GM12878 (cell line): ENCODE results near the gene INSYN2B. TPM values are rescaled to one million over a fixed set of nuclear protein-coding genes. Genes with fewer than 3 reads are reported as not detected.

ENCODE experiments used
- ATAC-seq: fragments of 200-7000 bp; cut with Tn5 transposase; 3 replicates; pipeline ENCODE4 v1.9.1; 2020; ENCODE audit warnings: mild to moderate bottlenecking, moderate library complexity
- BruUV-seq: library from RNA; stranded (reverse); fragments of 400-500 nt; replicated peaks from 2 replicates; lab custom pipeline; 2021; lab: Mats Ljungman, UMichigan
- CTCF ChIA-PET: fragments of 300-600 bp; sonication (Branson Sonifier 250); formaldehyde crosslinking; extraction: SDS; loops from one replicate; lab custom pipeline; 2021; ENCODE audit warnings: inconsistent platforms; lab: Yijun Ruan, JAX
- POLR2A ChIA-PET: fragments of 350-600 bp; formaldehyde crosslinking; extraction: SDS; loops from one replicate; lab custom pipeline; 2021; ENCODE audit warnings: inconsistent platforms; lab: Charles Lee
- RAD21 ChIA-PET: fragments of 300-600 bp; sonication (Branson Sonifier 250); formaldehyde crosslinking; loops from one replicate; lab custom pipeline; 2023; ENCODE audit warnings: antibody characterized with exemption; ENCODE audit not compliant: unreplicated experiment; lab: Charles Lee
- SMC1A ChIA-PET: fragments of 300-600 bp; sonication (Branson Sonifier 250); formaldehyde crosslinking; loops from one replicate; lab custom pipeline; 2023; ENCODE audit not compliant: unreplicated experiment, uncharacterized antibody; lab: Charles Lee
- DNase-seq: peaks from one replicate; pipeline ENCODE4 v3.0.0-alpha.2; 2011; ENCODE audit warnings: low read depth, low spot score
- FAIRE-seq: peaks from 3 replicates; lab custom pipeline; 2011; peaks lifted over from hg19 to GRCh38; lab: Jason Lieb, UNC
- H2AFZ ChIP-seq: 2 replicates; pipeline ENCODE4 v1.6.0; 2011; ENCODE audit warnings: low read depth, low read length, control low read depth; ENCODE audit not compliant: control insufficient read depth
- H3K27ac ChIP-seq: 2 replicates; pipeline ENCODE4 v1.5.1; 2011; ENCODE audit warnings: control low read depth; ENCODE audit not compliant: control insufficient read depth, insufficient read depth
- H3K27me3 ChIP-seq, 2 experiments: replicated peaks in 1 of 2; 2 replicates each; pipeline versions ENCODE4 v1.6.0 to v1.6.1; 2011; ENCODE audit warnings: low read length in 1 of 2; ENCODE audit not compliant: control insufficient read depth in 2 of 2, insufficient read depth in 2 of 2
- H3K36me3 ChIP-seq, 2 experiments: 2 replicates each; pipeline ENCODE4 v1.5.1; 2011; ENCODE audit warnings: low read length in 1 of 2; ENCODE audit not compliant: control insufficient read depth in 2 of 2, insufficient read depth in 2 of 2
- H3K4me1 ChIP-seq: 2 replicates; pipeline ENCODE4 v1.6.1; 2011; ENCODE audit warnings: mild to moderate bottlenecking, low read length, moderate library complexity, mixed read lengths; ENCODE audit not compliant: control insufficient read depth, insufficient read depth
- H3K4me2 ChIP-seq: 2 replicates; pipeline ENCODE4 v1.6.0; 2011; ENCODE audit warnings: control low read depth; ENCODE audit not compliant: control insufficient read depth, insufficient read depth
- H3K4me3 ChIP-seq: fragments of 200-600 bp; sonication (generic); 2 replicates; pipeline ENCODE4 v1.5.1; 2016
- H3K79me2 ChIP-seq: 2 replicates; pipeline ENCODE4 v1.6.0; 2011; ENCODE audit warnings: low read length; ENCODE audit not compliant: control insufficient read depth, insufficient read depth
- H3K9ac ChIP-seq: 2 replicates; pipeline ENCODE4 v1.8.0; 2011; ENCODE audit warnings: low read length, control low read depth, mixed read lengths; ENCODE audit not compliant: control insufficient read depth, insufficient read depth
- H3K9me3 ChIP-seq: replicated peaks from 3 replicates; pipeline ENCODE4 v1.5.1; 2011; ENCODE audit warnings: mild to moderate bottlenecking, low read length; ENCODE audit not compliant: control insufficient read depth, insufficient read depth
- H4K20me1 ChIP-seq: 2 replicates; pipeline ENCODE4 v1.6.0; 2011; ENCODE audit not compliant: control insufficient read depth, insufficient read depth
- BACH1 ChIP-seq: fragments of 450-650 bp; IDR thresholded peaks from 2 replicates; pipeline ENCODE4 v1.6.1; 2017; ENCODE audit warnings: mild to moderate bottlenecking, borderline replicate concordance
- ETV6 ChIP-seq, 2 experiments: fragments of 450-650 bp in 1 of 2; IDR thresholded peaks in 1 of 2; conservative IDR thresholded peaks in 1 of 2; 2 replicates each; pipeline ENCODE4 v1.6.1; 2014; ENCODE audit warnings: antibody characterized with exemption in 1 of 2, borderline replicate concordance in 1 of 2, low read depth in 1 of 2, mild to moderate bottlenecking in 1 of 2, moderate library complexity in 1 of 2
- IRF3 ChIP-seq: fragments of 450-650 bp; IDR thresholded peaks from 2 replicates; pipeline ENCODE4 v1.6.1; 2014; ENCODE audit warnings: mild to moderate bottlenecking
- MXI1 ChIP-seq: fragments of 150-350 bp; IDR thresholded peaks from 2 replicates; pipeline ENCODE4 v1.6.1; 2011; ENCODE audit warnings: low read depth, mild to moderate bottlenecking, inconsistent platforms, low read length, improper control_type of control experiment
- POLR2A ChIP-seq: IDR thresholded peaks from 2 replicates; pipeline ENCODE4 v1.6.1; 2011; ENCODE audit warnings: low read depth, mild to moderate bottlenecking, low read length
- POU2F2 ChIP-seq: IDR thresholded peaks from 3 replicates; pipeline ENCODE4 v1.6.1; 2011; ENCODE audit warnings: low read depth, mild to moderate bottlenecking, low read length, borderline replicate concordance
- SIN3A ChIP-seq: IDR thresholded peaks from 2 replicates; pipeline ENCODE4 v1.6.1; 2012; ENCODE audit warnings: low read depth, low read length, improper control_type of control experiment
- TAF1 ChIP-seq: IDR thresholded peaks from 2 replicates; pipeline ENCODE4 v1.6.1; 2011; ENCODE audit warnings: mild to moderate bottlenecking, low read depth, low read length, borderline replicate concordance
- TCF3 ChIP-seq: IDR thresholded peaks from 2 replicates; pipeline ENCODE4 v1.6.1; 2012; ENCODE audit warnings: low read depth, mild to moderate bottlenecking, low read length, borderline replicate concordance; ENCODE audit not compliant: insufficient read depth
- ZBTB4 ChIP-seq: fragments of 450-650 bp; formaldehyde crosslinking; IDR thresholded peaks from 2 replicates; pipeline ENCODE4 v1.4.0; 2022; ENCODE audit warnings: mild to moderate bottlenecking, moderate library complexity
- WGBS: methylation state at CpG from one replicate; pipeline ENCODE4 v1.1.6; 2016; ENCODE audit warnings: low lambda C conversion rate; ENCODE audit not compliant: insufficient replicate concordance, insufficient coverage; ENCODE audit errors: missing lambda C conversion rate; 5-methylcytosine and 5-hydroxymethylcytosine counted together
- in situ Hi-C: fragments of 300-500 bp; cut with MboI; formaldehyde crosslinking; loops from 9 replicates; pipeline ENCODE4 v1.14.3; 2018; ENCODE audit warnings: mixed read lengths
- intact Hi-C: fragments of 100-400 bp; cut with micrococcal nuclease; formaldehyde crosslinking; loops from one replicate; pipeline ENCODE4 v1.14.2; 2022; ENCODE audit not compliant: unreplicated experiment
- polyA plus RNA-seq, 11 experiments: library from polyadenylated mRNA; depleted of rRNA in 4 of 11; unstranded in 6 of 11; stranded (reverse) in 5 of 11; fragments of >200 nt; fragmentation: Nextera tagmentation in 4 of 11; fragmentation: Illumina TruSeq in 1 of 11; extraction: Ambion mirVana in 4 of 11; extraction: Trizol in 1 of 11; gene quantifications; 1 replicate in 1 of 11; 2 replicates in 10 of 11; pipeline versions ENCODE4 v1.2.1 to v1.2.3, GENCODE V29; 2011 to 2016; ENCODE audit warnings: inconsistent platforms in 2 of 11, missing spikeins in 2 of 11, low read depth in 1 of 11
- total RNA-seq, 4 experiments: library from RNA; depleted of rRNA in 3 of 4; stranded (reverse); fragments of >200 nt in 3 of 4; fragmentation: Illumina TruSeq in 1 of 4; extraction: Trizol in 1 of 4; gene quantifications; 2 replicates each; pipeline versions ENCODE4 v1.2.1 to v1.2.3, GENCODE V29; 2013 to 2021

Gene INSYN2B
- total and polyA plus RNA-seq, 10 of the 15 experiments (the other 5 are each of a cell fraction or from before 2014, with no cell fraction given) = 0.05 to 0.27 (median 0.13) TPM; not detected in 7

- CTCF ChIA-PET = no interaction called here
- H3K4me3 ChIP-seq = no peak overlapping the region
- H3K4me1 ChIP-seq = 0 out of 2 replicates have a peak, but pooled peaks cover 3% of the 10 kb centered on the region
- H3K79me2 ChIP-seq = no peaks in the 10 kb centered on the region; the same call in 1 of the 2 replicates
- H3K9me3 ChIP-seq = peaks cover 17% of the 10 kb centered on the region; the same call in 2 of the 3 replicates
- TF ChIP-seq BACH1 (0 out of 2 replicates have a peak, but pooled peaks have one; percentile 23), SIN3A (no peak)
- H3K27me3 ChIP-seq = no peaks in the 10 kb centered on the region
- in situ Hi-C loops = no loop called here
- intact Hi-C loops = no loop called here
- SMC1A ChIA-PET = no interaction called here
- no TSS peak for BruUV-seq
- no peak overlapping the region for H2AFZ ChIP-seq
- H3K4me2 ChIP-seq = no peak overlapping the region
- FAIRE-seq (no peak), ATAC-seq (no peak), DNase-seq (no peak)
- POLR2A ChIA-PET = no interaction called here
- H4K20me1 ChIP-seq = no peaks in the 10 kb centered on the region
- 71% methylated on average over 2 of the region's 2 CpGs for WGBS
- H3K9ac ChIP-seq = no peak overlapping the region
- RAD21 ChIA-PET = no interaction called here
- peaks cover 4 to 7% of the 10 kb centered on the region in 2 experiments; a peak in 2 of 4 replicates for H3K36me3 ChIP-seq
- no peak overlapping the region for H3K27ac ChIP-seq
Measured at GRCh38 chr5:169856571-169856970, 123.7 kb downstream of the INSYN2B start.

GRCh38 chr5:169851321-169851850 is 128.9 kb downstream of the INSYN2B start:
- Histone ChIP-seq H3K4me2 (no peak overlapping the region), H3K9ac (no peak overlapping the region), H3K4me1 (no peaks in the 10 kb centered on the region), H3K79me2 (no peaks in the 10 kb centered on the region), H3K36me3 (peaks cover 12 to 25% of the 10 kb centered on the region in 2 experiments), H3K9me3 (peaks cover 34% of the 10 kb centered on the region), H3K4me3 (no peak overlapping the region), H4K20me1 (no peaks in the 10 kb centered on the region)
- ChIA-PET SMC1A (interaction anchor here (1.0 to 2.4 kb wide), 6 partner anchors 10 to 118 kb away, joined by 3 to 12 read pairs (median 3); no protein-coding TSS in a partner anchor), RAD21 (interaction anchor here (0.6 to 1.3 kb wide), 2 partner anchors 13 to 15 kb away, joined by 3 read pairs; no protein-coding TSS in a partner anchor), POLR2A (no interaction called here), CTCF (interaction anchor here (0.8 to 1.7 kb wide), 3 partner anchors 9 to 782 kb away, joined by 3 to 5 read pairs (median 4); partner anchors contain the start of gene INSYN2B)
- DNase-seq = no peak
- WGBS = 100% methylated on average over 1 of the region's 1 CpG
- intact Hi-C loops = no loop called here
- ATAC-seq = no peak
- in situ Hi-C loops = no loop called here
- FAIRE-seq = no peak
- TF ChIP-seq ETV6 (conservative IDR thresholded peaks at IDR 0.05 in 1 of 2, IDR thresholded peaks at IDR 0.05 in 1 of 2; ENCODE audit: borderline replicate concordance in 1 of 2, low read depth in 1 of 2) = no peak
- no peak for TF ChIP-seq POU2F2
- TF ChIP-seq TAF1 = no peak
- no peak for TF ChIP-seq ZBTB4 (CRISPR knock-in tag)
- TF ChIP-seq POLR2A = no peak
- no peak for TF ChIP-seq MXI1
- no peak for TF ChIP-seq TCF3
- no peak for TF ChIP-seq IRF3
- TF ChIP-seq, all 136 proteins: peak for 0
- Histone ChIP-seq H3K27ac (no peak overlapping the region), H2AFZ (no peak overlapping the region), H3K27me3 (no peaks in the 10 kb centered on the region)
- TSS peak; percentile 4 for BruUV-seq
